ENCODE measurements around the gene TMEM184A. TPM values are rescaled to one million over a fixed set of nuclear protein-coding genes. Genes with fewer than 3 reads are reported as not detected.
"Not testable (repeated sequence)": the region's sequence is repeated elsewhere in the genome, so short reads cannot be mapped to it uniquely, and the experiment has no call there.

Gene TMEM184A
- total RNA-seq, 1 donor from 2014 or later = 3.4 TPM

GRCh38 chr7:1590887-1591286 is 34.9 kb upstream of the TMEM184A start:
- DNase-seq (ENCODE audit: low spot score) = no peak

- DNase-seq (ENCODE audit: low spot score) = no peak
Measured at GRCh38 chr7:1590476-1590875, 34.5 kb upstream of the TMEM184A start.

- no peak for DNase-seq (ENCODE audit: low spot score)
Measured at GRCh38 chr7:1588978-1589377, 33.0 kb upstream of the TMEM184A start.

- no peak for DNase-seq (ENCODE audit: low spot score)
Measured at GRCh38 chr7:1587738-1588137, 31.7 kb upstream of the TMEM184A start.

- no peak for DNase-seq (ENCODE audit: low spot score)
Measured at GRCh38 chr7:1586827-1587705, 31.1 kb upstream of the TMEM184A start.

- no peak for DNase-seq (ENCODE audit: low spot score)
Measured at GRCh38 chr7:1586126-1586826, 30.3 kb upstream of the TMEM184A start.

- no peak for DNase-seq (ENCODE audit: low spot score)
Measured at GRCh38 chr7:1585142-1585981, 29.4 kb upstream of the TMEM184A start.

GRCh38 chr7:1584700-1585099 is 28.7 kb upstream of the TMEM184A start:
- no peak for DNase-seq (ENCODE audit: low spot score)

GRCh38 chr7:1583241-1583930 is 27.4 kb upstream of the TMEM184A start:
- DNase-seq (ENCODE audit: low spot score) = not testable (repeated sequence)

- DNase-seq (ENCODE audit: low spot score) = no peak
Measured at GRCh38 chr7:1580422-1581030, 24.5 kb upstream of the TMEM184A start.

- DNase-seq (ENCODE audit: low spot score) = peak; percentile 63
Measured at GRCh38 chr7:1579481-1580421, 23.7 kb upstream of the TMEM184A start.

GRCh38 chr7:1578513-1578912 is 22.5 kb upstream of the TMEM184A start:
- no peak for DNase-seq (ENCODE audit: low spot score)

- DNase-seq (ENCODE audit: low spot score) = no peak
Measured at GRCh38 chr7:1576521-1577253, 20.7 kb upstream of the TMEM184A start.

GRCh38 chr7:1575809-1576208 is 19.8 kb upstream of the TMEM184A start:
- DNase-seq (ENCODE audit: low spot score) = no peak

GRCh38 chr7:1572111-1572822 is 16.3 kb upstream of the TMEM184A start:
- no peak for DNase-seq (ENCODE audit: low spot score)

- peak; percentile 91 for DNase-seq (ENCODE audit: low spot score)
Measured at GRCh38 chr7:1569833-1570632, 14.0 kb upstream of the TMEM184A start, which contains the start of gene PSMG3. TSS of gene PSMG3 (minus strand) at chr7:1570032. CDS start at chr7:1569339, 693 bp downstream.

GRCh38 chr7:1569440-1569832 is 13.4 kb upstream of the TMEM184A start:
- DNase-seq (ENCODE audit: low spot score) = no peak
